ENCODE data around the gene TAF1B. TPM values are rescaled to one million over a fixed set of nuclear protein-coding genes. Genes with fewer than 3 reads are reported as not detected.

Gene TAF1B
- total RNA-seq, 4 donors from 2014 or later: 11.7 to 49.4 (median 18.9) TPM

DNA sequence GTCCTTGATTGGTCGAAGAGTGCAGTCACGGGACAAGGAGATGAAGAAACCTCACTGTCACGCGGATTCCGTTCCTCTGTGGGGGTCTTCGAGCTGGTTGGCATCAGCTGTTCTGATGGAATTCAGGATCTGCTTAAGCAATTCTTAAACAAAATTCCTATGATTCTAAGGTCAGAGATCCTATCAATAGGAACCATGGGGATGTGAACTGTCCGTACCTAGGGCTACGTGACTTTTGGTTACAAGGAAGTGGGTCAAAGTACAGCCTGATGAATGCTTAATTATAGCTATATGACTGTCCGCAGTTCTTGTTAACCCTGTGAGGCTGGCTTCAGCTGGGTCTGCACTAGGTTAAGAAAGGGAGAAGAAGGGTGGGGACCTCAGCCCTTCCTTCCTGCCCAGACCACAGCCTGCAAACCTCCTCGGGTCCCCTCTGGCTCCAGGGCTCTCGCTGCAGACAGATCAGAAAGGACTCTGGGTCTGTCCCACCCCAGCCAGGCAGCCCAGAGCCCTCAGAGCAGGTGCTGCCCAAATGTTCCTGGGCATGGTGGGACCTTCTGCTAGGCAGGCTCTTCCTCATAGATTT lies 44.2 kb upstream of the TAF1B start:
- no peak for TF ChIP-seq CTCF (IDR thresholded peaks at IDR 0.05; ENCODE audit: low read depth)

- no peak for TF ChIP-seq CTCF (IDR thresholded peaks at IDR 0.05; ENCODE audit: low read depth)
Observed at GRCh38 chr2:9799729-9800632, 43.3 kb upstream of the TAF1B start.

GRCh38 chr2:9800639-9800974 lies 42.7 kb upstream of the TAF1B start:
- no peak for TF ChIP-seq CTCF (IDR thresholded peaks at IDR 0.05; ENCODE audit: low read depth)

GRCh38 chr2:9800975-9801726 lies 42.1 kb upstream of the TAF1B start:
- TF ChIP-seq CTCF (IDR thresholded peaks at IDR 0.05; ENCODE audit: low read depth): no peak

DNA sequence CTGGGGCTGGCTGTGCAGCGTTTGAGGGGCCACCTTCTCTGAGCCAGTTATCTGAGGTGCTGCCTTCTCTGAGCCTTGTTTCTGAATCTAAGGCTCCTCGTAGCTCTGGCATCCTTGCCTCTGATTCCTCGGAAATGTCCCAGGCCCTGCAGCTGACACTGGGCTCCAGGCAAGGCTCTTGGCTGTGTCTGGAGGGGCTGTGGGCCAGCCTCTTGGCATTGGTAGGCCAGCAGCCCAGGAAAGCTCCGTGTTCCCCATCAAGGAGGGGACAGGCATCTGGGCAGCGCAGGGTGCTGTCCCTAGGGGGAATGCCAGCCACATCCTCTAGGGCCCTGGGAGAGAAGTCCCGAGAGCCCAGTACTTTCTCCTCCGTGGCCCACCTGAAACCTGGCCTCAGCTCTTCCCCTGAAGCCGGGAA lies 40.7 kb upstream of the TAF1B start:
- no peak for TF ChIP-seq CTCF (IDR thresholded peaks at IDR 0.05; ENCODE audit: low read depth)

- no peak for TF ChIP-seq CTCF (IDR thresholded peaks at IDR 0.05; ENCODE audit: low read depth)
Observed at GRCh38 chr2:9803023-9803805, 40.1 kb upstream of the TAF1B start.
